Measurements from ENCODE around the gene RNU6-9.

DNA sequence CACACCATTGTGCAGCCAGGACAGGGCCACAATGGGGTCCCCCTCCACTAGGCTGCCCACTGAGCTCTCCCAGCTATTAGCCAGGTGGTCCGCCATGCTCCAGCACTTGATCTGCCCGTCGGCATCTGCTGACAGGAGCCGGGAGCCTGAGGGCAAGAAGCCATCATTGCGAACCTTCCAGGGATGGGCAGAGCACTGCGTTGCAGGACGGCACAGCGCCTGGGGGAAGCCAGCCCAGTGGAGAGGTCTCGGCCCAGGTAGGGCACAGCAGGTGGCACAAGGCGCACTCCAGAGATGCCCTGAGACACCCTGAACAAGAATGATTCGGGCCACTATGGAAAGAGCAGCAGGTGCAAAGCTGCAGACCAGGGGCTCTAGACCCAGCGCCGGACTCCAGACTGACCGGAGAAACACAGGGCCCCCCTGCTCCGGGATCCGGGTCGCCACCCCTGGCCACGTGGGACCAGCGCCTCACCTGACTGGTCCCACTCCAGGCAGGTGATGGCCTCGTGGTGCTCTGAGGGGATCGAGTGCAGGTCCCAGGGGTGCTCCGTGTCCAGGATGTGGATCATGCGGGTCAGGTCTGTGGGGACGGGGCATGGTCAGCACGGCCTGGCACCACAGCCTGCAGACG is 3.5 kb upstream of the RNU6-9 start:
- TF ChIP-seq EZH2 (optimal IDR thresholded peaks at IDR 0.05; ENCODE audit: low read depth, low read length) (no peak), EZH2phosphoT487 (IDR thresholded peaks at IDR 0.05; ENCODE audit: low read length) (no peak)
- TF ChIP-seq, protein P1, sequence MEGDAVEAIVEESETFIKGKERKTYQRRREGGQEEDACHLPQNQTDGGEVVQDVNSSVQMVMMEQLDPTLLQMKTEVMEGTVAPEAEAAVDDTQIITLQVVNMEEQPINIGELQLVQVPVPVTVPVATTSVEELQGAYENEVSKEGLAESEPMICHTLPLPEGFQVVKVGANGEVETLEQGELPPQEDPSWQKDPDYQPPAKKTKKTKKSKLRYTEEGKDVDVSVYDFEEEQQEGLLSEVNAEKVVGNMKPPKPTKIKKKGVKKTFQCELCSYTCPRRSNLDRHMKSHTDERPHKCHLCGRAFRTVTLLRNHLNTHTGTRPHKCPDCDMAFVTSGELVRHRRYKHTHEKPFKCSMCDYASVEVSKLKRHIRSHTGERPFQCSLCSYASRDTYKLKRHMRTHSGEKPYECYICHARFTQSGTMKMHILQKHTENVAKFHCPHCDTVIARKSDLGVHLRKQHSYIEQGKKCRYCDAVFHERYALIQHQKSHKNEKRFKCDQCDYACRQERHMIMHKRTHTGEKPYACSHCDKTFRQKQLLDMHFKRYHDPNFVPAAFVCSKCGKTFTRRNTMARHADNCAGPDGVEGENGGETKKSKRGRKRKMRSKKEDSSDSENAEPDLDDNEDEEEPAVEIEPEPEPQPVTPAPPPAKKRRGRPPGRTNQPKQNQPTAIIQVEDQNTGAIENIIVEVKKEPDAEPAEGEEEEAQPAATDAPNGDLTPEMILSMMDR (IDR thresholded peaks at IDR 0.05; ENCODE audit: low read length) = no peak
